ENCODE results near the gene POC1B.

POC1B gene

DNA sequence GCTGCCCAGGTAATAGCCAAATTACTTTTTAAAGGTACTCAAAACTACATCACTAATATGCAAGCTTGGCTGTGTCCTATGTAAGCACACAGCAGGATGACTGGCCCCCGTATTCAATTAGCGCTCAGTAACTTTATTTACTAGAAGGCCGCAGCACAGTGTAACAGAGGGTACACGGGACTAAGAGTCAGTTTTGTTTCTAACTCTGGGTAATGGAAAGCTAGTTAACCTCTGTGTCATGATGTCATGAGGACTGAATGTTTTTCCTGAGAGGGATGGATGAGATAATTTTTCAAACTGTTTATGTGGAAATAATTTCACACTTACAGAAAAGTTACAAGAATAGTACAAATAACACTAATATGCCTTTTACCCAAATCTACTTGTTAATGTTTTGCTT is 28.4 kb downstream of the POC1B start:
- DNase-seq (ENCODE audit: low read depth in 2 of 3, low spot score in 2 of 3) = no peak

DNA sequence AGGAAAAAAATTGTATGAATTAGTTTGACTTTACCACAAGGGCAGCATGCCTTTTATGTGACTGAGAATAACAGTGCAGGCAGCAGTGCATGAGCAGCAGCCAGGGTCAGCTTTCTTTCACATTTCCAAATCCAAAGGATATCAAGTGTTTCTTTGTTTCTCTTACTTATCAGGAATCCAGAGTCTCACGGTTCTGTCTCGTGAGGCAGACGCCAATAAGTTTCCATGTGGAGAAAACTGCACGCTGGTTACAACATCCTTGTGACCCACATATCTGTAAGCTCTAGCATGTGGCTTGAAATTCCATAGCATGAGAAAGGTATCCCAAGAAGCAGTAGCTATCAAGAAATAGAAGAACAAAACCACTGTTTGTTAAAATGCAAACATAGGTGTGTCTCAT is 28.8 kb downstream of the POC1B start:
- no peak for DNase-seq (ENCODE audit: low read depth in 2 of 3, low spot score in 2 of 3)

DNA sequence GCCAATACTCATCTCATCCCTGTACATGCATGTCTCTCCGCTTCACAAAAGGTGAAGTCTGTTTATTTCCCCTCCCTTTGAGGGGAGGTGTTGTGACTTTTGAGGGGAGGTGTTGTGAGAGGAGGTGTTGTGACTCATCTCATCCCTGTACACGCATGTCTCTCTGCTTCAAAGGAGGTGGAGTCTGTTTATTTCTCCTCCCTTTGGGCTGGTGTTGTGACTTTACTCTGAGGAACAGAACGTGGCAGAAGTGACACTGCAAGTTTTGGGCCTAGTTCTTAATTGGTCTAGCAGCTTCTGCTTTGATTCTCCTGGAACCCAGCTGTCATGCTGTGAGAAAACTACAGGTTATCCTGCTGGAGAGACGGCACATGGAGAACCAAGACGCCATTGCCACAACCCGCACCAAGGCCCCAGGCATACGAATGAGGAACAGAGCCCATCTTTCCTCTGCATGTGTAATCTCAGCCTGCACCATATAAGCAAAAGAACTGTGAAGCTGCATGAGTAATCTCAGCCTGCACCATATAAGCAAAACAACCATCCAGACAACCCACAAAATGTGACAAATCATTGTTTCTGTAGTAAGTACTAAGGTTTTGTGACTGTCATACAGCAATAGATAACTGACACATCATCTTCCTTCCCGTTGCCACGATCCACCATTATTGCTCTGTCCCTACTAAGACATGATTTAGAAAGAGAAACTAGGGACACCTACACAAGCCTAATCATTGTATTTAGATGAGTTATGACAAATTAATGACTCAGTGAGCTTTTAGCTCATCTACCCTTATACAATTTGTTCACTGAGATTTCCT is 31.2 kb downstream of the POC1B start:
- peak in 2 of 3 experiments; percentile 7 to 18 for DNase-seq (ENCODE audit: low read depth in 2 of 3, low spot score in 2 of 3)

DNA sequence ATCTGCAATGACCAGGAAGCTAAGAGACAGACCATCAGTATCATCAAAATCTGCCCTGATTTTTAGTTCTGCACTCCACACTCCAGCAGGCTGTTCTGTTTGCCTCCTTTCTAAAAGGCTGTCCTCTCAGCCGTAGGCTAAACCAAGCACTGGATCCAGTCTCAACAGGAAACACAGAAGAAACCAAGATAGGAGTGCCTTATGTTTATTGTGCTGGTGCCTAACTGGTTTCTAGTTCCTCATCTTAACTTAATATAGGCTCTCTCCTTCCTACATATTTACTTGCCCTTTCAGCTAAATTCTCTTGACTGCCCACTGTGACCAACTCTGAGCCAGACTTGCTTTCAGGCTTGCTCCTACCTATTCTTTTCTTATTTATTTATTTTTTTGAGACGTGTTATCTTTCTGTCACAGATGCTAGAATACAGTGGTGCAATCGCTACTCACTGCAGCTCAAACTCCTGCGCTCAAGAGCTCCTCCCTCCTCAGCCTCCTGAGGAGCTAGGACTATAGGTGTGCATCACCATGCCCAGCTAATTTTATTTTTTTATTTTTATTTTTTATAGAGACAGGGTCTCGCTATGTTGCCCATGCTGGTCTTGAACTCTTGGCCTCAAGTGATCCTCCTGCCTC is 32.1 kb downstream of the POC1B start:
- DNase-seq (ENCODE audit: low read depth in 2 of 3, low spot score in 2 of 3) = no peak

DNA sequence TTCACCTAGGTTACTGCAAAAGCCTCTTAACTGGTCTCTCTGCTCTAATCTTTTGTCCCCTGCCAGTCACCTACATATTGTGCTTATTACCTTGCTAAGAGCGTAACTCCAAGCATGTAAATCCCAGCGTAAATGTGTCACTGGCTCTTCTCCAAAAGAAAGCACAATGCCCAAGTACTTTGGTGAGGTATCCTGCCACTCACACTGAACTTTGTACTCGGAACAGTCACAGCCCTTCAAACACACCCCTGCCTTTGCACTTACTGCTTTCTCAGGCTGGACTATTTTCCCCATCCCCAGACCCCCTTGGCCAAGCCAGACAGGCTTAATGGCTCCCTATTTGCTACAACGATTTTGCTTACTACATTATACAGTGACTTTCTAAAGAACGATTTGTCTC is 33.0 kb downstream of the POC1B start:
- no peak for DNase-seq (ENCODE audit: low read depth in 2 of 3, low spot score in 2 of 3)

DNA sequence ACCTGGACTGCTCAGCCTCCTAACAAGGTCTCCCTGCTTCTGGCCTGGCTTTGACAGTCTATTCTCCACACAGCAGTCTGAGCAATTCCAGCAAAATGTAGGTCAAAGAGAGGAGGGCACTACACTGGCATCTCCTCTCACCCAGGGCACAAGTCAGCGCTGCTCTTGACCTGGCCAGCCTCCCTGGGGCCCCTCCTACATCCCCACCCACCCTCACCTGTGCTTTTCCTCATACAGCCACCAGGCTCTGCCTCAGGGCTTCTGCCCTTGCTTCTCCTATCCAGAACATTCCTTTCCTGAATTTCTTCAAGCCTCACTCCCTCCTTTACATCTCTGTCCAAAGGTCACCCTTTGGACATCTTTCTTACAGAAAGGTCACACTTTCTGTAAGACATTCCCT is 34.9 kb downstream of the POC1B start:
- DNase-seq (ENCODE audit: low read depth in 2 of 3, low spot score in 2 of 3) = no peak

DNA sequence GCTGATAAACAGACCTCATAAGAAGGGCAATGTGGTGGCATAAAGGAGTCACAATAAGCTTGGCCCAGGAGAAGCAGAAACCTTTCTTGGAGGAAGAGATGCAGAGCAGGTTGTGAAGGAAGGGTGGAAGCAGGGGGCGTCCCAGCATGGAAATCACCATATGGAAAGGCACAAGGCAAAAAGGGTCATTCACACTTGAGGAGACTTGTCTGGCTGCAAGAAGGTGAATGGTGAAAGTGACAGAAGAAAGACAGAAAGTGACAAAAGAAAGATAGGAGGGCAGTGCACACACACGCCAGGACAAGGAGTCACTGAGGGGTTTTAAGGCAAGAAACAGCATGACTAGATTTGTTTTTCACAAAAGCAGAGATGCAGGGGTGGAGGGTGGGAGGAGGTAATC is 39.6 kb downstream of the POC1B start:
- DNase-seq (ENCODE audit: low read depth in 2 of 3, low spot score in 2 of 3) = no peak

DNA sequence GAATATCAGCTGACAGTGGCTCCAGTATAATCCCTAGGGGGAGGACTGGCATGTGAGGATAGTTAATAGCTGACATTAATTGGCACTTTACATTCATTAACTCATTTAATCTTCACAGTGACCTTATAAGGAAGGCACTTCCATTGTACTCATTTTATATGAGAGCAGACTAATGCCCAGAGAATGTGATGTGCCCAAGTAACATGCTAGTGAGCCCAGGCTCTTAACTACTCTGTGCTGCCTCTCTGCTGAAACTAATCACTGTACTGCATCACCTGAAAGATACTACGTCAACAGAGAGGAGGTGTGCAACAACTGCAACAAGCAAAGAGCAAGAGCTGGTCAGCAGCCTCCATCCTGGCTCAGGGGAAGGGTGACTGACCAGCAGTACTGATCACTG is 41.4 kb downstream of the POC1B start:
- no peak for DNase-seq (ENCODE audit: low read depth in 2 of 3, low spot score in 2 of 3)

DNA sequence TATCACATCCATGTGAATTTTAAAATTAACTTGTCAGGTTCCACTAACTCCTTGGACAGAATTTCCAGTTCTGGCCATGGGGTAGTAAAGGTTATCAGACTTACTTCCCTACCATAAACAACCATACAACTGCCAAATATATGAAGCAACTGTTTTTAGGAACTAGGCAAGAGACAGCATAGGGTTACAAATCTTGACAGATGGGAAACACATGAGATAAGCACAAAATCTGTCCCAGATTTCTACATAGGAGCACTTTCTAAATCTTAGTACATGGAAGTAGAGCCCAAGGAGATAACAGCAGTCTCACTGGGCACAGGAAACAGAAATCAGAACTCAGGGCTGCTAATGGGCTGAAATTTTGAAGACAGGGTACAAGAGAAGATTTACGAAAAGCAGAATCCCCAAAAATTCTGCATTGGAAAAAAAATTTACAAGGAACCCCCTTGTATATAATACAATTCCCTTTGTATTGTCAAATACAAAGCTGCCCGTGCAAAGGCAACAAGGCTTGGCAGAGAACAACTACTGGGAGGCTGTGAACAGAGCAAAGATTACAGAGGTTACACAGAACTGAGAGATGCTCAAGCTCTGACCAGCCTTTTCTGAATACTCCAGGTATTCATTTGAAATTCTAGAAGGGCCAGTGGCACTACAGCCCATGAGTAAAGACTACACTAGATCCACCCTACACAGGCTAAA is 44.5 kb downstream of the POC1B start:
- DNase-seq (ENCODE audit: low read depth in 2 of 3, low spot score in 2 of 3) = no peak

DNA sequence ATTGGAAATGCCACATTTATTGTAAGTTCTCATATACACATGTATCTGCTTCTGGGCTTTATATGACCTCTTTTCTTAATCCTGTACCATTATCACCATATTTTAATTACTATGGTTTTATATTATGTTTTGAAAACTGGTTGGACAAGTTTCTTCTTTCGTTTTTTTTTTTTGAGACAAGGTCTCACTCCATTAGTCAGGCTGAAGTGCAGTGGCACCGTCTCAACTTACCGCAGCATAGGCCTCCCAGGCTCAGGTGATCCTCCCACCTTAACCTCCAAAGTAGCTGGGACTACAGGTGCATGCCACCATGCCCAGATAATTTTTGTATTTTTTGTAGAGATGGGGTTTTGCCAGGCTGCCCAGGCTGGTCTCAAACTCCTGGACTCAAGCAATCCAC is 45.9 kb downstream of the POC1B start:
- no peak for DNase-seq (ENCODE audit: low read depth in 2 of 3, low spot score in 2 of 3)

DNA sequence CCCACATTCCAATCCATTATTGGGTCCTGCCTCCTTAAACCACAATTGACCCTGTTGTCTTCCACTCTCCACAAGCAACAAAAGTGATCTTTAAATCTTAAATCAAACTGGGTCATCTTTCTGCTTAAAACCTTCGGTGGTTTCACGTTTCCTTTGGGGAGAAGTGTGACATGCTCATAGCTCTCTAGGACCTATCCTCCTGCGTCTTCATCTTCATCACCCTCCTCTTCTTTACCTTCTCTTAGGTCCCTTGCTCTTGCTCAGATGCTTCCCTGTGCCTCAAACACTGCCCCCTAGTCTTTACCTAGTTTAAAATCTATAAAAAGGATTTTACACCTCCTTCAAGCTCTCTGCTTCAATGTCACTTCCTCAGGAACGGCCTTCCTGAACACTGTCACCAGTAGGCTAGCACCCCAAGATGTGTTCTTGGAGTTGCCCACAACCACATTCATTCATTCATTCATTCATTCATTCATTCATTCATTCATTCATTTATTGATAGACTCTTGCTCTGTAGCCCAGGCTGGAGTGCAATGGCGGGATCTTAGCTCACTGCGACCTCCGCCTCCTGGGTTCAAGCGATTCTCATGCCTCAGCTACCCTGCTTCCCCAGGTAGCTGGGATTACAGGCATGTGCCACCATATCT is 48.1 kb downstream of the POC1B start:
- no peak for DNase-seq (ENCODE audit: low read depth in 2 of 3, low spot score in 2 of 3)

DNA sequence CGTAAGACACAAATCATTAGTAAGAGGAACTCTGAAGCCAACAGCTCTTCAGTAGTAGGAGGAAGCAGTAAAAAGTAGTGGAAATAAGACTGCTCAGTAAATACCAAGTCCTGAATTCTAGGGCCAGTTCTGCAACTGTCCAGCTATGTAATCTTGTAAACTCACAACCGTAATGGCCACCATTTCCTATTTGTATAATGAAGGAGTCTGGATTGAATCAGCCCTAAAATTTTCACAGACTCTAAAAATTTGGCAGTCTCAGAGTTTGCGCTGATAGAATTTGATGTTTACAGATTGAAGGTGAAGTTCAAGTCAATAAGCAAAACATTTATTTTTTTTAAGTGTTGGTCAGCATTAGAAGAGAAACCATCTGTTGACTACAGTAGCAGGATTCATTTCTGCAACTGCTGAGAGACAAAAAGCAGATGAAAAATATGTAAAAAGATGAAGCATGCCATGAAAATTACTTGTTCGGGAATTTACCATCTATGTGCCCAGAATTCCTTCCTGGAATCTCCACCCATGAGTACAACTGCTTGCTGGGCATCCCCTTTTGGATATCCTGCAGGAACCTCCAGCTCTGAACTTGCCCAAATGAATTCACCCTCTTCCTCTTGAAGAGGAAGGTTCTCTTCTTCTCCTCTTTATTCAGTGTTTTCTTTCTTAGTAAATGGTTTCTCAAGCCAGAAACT is 48.8 kb downstream of the POC1B start:
- DNase-seq (ENCODE audit: low read depth in 2 of 3, low spot score in 2 of 3) = no peak

DNA sequence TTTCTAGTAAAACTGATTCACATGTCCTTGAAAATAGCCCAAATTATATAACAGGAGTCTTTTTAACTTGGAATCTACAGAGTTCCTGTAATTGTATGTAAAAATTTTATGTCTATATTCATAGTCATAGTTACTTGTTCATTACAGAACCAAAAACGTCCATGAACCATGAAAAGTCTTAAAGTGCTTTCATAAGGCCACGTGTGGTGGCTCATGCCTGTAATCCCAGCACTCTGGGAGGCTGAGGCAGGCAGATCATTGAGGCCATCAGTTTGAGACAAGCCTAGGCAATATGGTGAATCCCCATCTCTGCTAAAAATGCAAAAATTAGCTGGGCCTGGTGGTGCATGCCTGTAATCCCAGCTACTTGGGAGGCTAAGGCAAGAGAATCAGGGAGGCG is 49.6 kb downstream of the POC1B start:
- no peak for DNase-seq (ENCODE audit: low read depth in 2 of 3, low spot score in 2 of 3)

DNA sequence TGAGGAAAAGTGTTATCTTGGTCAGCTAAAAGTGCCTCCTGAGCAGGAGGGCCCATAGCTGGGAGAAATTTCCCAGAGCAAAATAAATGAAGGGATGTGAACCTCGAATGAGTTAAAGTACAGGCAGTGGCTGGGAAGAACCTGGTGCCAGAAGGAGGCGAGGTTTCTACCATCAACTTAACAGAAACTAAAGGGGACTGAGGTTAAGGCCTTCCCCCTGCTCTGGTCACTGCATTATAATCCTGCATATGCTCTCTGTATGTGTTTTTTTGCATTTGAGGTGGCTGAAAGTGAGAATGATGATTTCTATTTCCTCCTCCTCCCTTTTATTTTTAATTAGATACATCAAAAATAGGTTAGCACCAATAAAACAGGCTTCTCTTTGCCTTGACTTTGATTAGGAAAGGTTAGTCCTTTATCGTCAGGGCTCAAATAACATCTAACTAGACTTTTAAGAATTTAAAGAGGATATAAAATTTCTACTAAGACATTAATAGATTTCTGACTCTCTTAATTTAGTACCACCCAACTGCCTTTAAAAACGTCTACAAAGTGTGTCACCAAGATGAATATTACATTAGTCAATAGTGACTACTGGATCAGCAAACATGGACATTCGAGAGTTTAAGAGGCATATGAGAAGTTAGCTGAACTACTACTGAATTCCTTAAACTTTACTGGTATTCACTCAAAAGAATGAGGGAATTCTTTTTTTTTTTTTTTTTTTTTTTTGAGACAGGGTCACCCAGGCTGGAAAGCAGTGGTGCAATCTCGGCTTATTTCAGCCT is 50.5 kb downstream of the POC1B start:
- no peak for DNase-seq (ENCODE audit: low read depth in 2 of 3, low spot score in 2 of 3)

DNA sequence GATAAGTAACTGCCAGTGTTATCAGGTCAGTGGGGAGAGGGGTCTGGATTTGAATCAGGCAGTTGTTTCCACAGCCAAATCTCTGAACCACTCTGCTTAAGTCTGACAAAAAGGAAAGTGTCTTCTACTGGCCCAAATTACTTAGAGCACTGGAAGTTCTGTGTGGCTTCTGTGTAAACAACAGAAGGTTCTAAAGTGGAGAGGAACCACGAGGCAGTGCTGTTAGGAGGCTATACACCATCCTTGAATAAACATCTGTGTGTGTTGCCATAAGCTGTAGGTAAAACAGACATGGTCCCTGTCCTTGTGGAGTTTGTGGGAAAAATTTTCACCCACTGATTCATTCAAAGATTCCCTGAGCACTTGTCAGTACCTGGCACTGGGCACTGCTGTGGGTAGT is 51.2 kb downstream of the POC1B start:
- no peak for DNase-seq (ENCODE audit: low read depth in 2 of 3, low spot score in 2 of 3)

DNA sequence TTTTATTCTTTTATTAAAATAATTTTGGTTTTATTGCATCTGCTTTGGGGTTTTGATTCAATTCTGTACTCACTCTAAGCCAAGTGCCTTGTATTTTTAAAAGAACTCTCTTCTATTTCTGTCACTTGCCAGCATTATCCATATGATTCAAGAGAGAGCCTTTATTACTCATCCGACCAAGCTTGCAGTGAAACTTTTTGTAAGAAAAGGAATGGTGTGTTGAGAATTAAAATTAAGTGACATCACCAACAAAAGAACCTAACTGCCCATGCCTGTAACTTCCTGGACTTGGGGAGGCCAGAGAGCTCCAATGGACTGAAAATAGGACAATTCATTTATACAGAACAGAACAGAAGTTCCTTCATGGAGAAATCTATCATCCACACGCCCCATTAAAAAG is 53.3 kb downstream of the POC1B start:
- no peak for DNase-seq (ENCODE audit: low read depth in 2 of 3, low spot score in 2 of 3)

DNA sequence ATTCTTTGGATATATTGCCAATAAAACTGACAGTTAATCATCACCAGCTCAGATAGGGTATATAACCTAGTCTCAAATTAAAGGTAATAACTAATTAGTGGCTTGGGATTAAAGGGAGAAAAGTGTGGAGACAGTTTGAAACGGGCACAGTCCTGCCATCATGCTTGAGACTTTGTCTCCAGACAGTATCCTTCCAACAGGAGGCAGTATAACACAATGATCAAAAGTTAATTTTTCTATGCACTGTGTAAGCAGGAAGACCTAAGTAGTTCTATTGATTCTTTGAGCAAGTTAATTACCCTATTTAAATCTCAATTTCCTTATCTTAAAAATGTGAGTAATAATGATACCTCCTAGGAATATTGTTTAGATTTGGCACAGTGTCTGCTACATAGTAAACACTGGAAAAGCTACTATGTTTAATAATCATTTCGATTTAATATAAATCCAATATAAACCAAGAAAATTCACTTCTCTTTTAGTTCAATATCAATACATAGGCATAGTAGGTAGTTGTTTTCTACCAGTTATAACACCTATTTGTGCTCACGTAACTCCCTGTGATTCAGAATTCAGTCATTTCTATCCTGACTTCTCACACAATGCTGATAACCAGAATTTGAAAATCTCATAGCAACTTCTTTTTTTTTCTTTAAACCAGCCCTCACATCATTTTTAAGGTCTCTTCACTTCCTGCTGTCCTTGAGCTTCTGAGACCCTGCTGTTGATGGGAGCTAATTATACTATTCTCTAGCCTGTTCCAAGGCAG is 54.9 kb downstream of the POC1B start:
- no peak for DNase-seq (ENCODE audit: low read depth in 2 of 3, low spot score in 2 of 3)

DNA sequence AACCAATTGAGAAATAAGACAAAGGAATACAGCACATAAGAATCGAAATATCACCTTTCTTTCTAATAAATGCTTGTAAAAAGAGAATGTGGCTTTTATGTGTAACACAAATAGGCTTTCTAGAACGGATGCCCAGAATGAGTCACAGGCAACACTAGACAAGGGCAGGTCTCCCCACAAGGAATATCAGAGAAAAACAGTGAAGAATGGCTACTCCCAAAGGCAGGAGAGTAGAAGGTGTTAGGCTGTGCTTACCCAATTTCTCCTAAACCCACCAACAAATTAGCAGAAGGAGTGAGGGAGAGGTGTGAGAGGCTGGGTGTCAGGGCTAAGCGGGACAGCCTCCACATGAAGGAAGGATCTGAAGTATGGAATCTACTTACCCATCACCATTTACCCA is 56.5 kb downstream of the POC1B start:
- DNase-seq (ENCODE audit: low read depth in 2 of 3, low spot score in 2 of 3) = no peak

DNA sequence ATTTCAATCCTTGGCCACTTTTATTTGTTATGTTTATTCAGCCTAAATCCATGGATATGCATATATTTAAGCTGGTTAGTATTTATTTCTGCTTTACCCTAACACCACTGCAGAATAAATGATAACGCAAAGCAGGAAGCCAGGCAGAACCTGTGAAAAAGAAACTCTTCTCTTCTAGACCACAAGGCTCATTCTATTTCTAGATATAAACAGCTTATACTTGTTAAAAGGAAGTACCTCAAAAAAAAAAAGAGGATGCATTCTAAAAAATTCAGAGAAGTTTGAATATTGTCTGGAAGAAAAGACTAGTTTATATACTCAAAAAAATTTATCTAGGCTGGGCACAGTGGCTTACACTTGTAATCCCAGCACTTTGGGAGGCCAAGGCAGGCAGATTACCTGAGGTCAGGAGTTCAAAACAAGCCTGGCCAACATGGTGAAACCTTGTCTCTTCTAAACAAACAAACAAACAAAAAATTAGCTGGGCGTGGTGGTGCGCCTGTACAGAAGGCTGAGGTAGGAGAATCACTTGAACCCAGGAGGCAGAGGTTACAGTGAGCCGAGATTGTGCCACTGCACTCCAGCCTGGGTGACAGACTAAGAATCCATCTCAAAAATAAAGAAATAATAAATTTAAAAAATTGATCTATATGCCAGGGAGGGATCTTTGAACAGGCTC is 57.1 kb downstream of the POC1B start:
- DNase-seq (ENCODE audit: low read depth in 2 of 3, low spot score in 2 of 3) = no peak
